OCI-LY1 (cell line): ENCODE data around the gene ZC2HC1C.

Experiments
- CTCF ChIP-seq: fragments of 200-600 bp; sonication (generic), shearing (Covaris generic); IDR thresholded peaks from 2 replicates; pipeline ENCODE4 v1.5.1; 2017; ENCODE audit warnings: mild to moderate bottlenecking, antibody characterized with exemption, low read length, moderate library complexity, mixed read lengths
- EZH2 ChIP-seq: fragments of 200-600 bp; sonication (generic), shearing (Covaris generic); IDR thresholded peaks from 2 replicates; pipeline ENCODE4 v1.8.0; 2017; ENCODE audit warnings: borderline replicate concordance, mixed run types, mild to moderate bottlenecking, antibody characterized with exemption, low read length, moderate library complexity, mixed read lengths

- TF ChIP-seq CTCF (no peak), EZH2 (no peak)
Measured at GRCh38 chr14:75049731-75050201, 19.7 kb upstream of the ZC2HC1C start.
